DND-41 (cell line): ENCODE data around the gene BRD1.

Experiments
- ATAC-seq: fragments of 200-7000 bp; cut with Tn5 transposase; 3 replicates; pipeline ENCODE4 v1.9.1; 2021; ENCODE audit warnings: low read depth; ENCODE audit not compliant: insufficient read depth
- DNase-seq: peaks from one replicate; pipeline ENCODE4 v3.0.0-alpha.2; 2020
- H2AFZ ChIP-seq: 2 replicates; pipeline ENCODE4 v1.6.0; 2012; ENCODE audit warnings: low read depth, low read length
- H3K27ac ChIP-seq: 2 replicates; pipeline ENCODE4 v1.5.1; 2012; ENCODE audit warnings: low read length, inconsistent platforms
- H3K27me3 ChIP-seq: fragments of 200-600 bp; sonication (generic); 2 replicates; pipeline ENCODE4 v1.6.0; 2012; ENCODE audit warnings: low read length, mild to moderate bottlenecking, inconsistent platforms; ENCODE audit not compliant: insufficient read depth, poor library complexity
- H3K36me3 ChIP-seq: 2 replicates; pipeline ENCODE4 v1.5.1; 2012; ENCODE audit warnings: low read length, inconsistent platforms; ENCODE audit not compliant: insufficient read depth
- H3K4me1 ChIP-seq: 2 replicates; pipeline ENCODE4 v1.5.1; 2012; ENCODE audit warnings: mild to moderate bottlenecking, low read length; ENCODE audit not compliant: insufficient read depth
- H3K4me2 ChIP-seq: 2 replicates; pipeline ENCODE4 v1.6.0; 2012; ENCODE audit warnings: mild to moderate bottlenecking, moderate library complexity, low read length, inconsistent platforms; ENCODE audit not compliant: insufficient read depth
- H3K4me3 ChIP-seq, 2 experiments: fragments of 200-600 bp in 1 of 2; shearing (Covaris generic) in 1 of 2; 2 replicates each; pipeline ENCODE4 v1.5.1; 2012 to 2016; ENCODE audit warnings: inconsistent platforms in 2 of 2, low read length in 2 of 2, mild to moderate bottlenecking in 2 of 2, low read depth in 1 of 2, moderate library complexity in 1 of 2
- H3K79me2 ChIP-seq: 2 replicates; pipeline ENCODE4 v1.6.0; 2012; ENCODE audit warnings: low read length, inconsistent platforms; ENCODE audit not compliant: insufficient read depth
- H3K9ac ChIP-seq: 2 replicates; pipeline ENCODE4 v1.6.0; 2012; ENCODE audit warnings: low read depth, mild to moderate bottlenecking, inconsistent platforms, low read length, moderate library complexity
- H3K9me3 ChIP-seq: 2 replicates; pipeline ENCODE4 v1.5.1; 2012; ENCODE audit warnings: low read length, moderate library complexity, mild to moderate bottlenecking, inconsistent platforms; ENCODE audit not compliant: insufficient read depth, severe bottlenecking
- H4K20me1 ChIP-seq: 2 replicates; pipeline ENCODE4 v1.6.0; 2012; ENCODE audit warnings: low read length; ENCODE audit not compliant: insufficient read depth
- EZH2 ChIP-seq: IDR thresholded peaks from 3 replicates; pipeline ENCODE4 v1.6.1; 2012; ENCODE audit warnings: borderline replicate concordance, low read depth, mild to moderate bottlenecking, moderate library complexity, low read length, inconsistent platforms; ENCODE audit not compliant: severe bottlenecking
- TF ChIP-seq, protein P1 (sequence below): IDR thresholded peaks from 2 replicates; pipeline ENCODE4 v1.5.1; 2012; ENCODE audit warnings: borderline replicate concordance, low read length, moderate library complexity, mild to moderate bottlenecking; ENCODE audit not compliant: poor library complexity, severe bottlenecking; ENCODE audit errors: extremely low read depth

BRD1 gene

DNA sequence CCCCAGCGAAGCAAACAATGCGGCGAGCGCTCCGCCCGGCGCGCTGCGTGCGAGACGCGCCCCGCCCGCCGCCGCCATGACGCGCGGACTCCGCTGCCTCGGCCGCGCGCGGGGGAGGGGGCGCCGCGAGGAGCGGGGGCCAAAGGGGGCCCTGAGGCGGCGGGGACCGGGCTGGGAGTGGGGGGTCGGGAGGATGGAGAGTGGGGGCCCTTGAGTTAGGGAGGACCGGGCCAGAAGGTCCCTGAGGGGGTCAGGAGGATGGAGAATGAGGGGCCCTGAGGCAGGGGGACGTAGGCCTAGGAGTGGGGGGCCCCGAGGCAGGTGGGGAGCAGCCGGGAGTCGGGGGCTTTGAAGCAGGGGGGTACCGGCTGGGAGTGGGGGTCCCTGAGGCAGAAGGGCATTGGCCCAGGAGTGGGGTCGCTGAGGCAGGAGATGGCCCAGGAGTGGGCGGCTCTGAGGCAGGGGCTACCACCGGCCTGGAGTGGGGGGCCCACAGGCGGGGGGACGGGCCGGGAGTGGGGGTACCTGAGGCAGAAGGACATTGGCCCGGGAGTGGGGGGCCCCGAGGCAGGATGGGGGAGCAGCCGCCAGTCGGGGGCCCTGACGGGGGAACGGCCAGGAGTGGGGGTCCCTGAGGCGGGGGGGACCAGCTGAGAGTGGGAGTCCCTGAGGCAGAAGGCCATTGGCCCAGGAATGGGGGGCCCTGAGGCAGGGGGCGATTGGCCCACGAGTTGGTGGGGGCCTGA is at the start of gene BRD1:
BRD1 (minus strand) TSS at position 21 of the 746 bp plus-strand sequence. CDS start 3,556 bp downstream, outside the sequence.
- H4K20me1 ChIP-seq, result peaks cover 38% of the 10 kb centered on the region
- DNase-seq (peak; percentile 61), ATAC-seq (peak; percentile 71)
- peaks cover 26% of the 10 kb centered on the region for H3K36me3 ChIP-seq
- H2AFZ ChIP-seq, result peak within 1 kb of the TSS; percentile 88
- TF ChIP-seq EZH2, result no peak
- TF ChIP-seq, protein P1, sequence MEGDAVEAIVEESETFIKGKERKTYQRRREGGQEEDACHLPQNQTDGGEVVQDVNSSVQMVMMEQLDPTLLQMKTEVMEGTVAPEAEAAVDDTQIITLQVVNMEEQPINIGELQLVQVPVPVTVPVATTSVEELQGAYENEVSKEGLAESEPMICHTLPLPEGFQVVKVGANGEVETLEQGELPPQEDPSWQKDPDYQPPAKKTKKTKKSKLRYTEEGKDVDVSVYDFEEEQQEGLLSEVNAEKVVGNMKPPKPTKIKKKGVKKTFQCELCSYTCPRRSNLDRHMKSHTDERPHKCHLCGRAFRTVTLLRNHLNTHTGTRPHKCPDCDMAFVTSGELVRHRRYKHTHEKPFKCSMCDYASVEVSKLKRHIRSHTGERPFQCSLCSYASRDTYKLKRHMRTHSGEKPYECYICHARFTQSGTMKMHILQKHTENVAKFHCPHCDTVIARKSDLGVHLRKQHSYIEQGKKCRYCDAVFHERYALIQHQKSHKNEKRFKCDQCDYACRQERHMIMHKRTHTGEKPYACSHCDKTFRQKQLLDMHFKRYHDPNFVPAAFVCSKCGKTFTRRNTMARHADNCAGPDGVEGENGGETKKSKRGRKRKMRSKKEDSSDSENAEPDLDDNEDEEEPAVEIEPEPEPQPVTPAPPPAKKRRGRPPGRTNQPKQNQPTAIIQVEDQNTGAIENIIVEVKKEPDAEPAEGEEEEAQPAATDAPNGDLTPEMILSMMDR, result no peak
- H3K9me3 ChIP-seq, result no peaks in the 10 kb centered on the region
- H3K27ac ChIP-seq, result peak within 1 kb of the TSS; percentile 80
- peaks cover 45% of the 10 kb centered on the region for H3K79me2 ChIP-seq
- H3K9ac ChIP-seq, result peak within 1 kb of the TSS; percentile 93
- peak within 1 kb of the TSS; percentile 82 to 98 for H3K4me3 ChIP-seq
- peaks cover 41% of the 10 kb centered on the region for H3K4me1 ChIP-seq
- H3K4me2 ChIP-seq, result peak within 1 kb of the TSS; percentile 97
- H3K27me3 ChIP-seq, result no peaks in the 10 kb centered on the region

GRCh38 chr22:49873228-49873940 is 45.7 kb upstream of the BRD1 start:
- no peaks in the 10 kb centered on the region for H3K9me3 ChIP-seq
- H3K4me1 ChIP-seq, result peaks cover 14% of the 10 kb centered on the region
- peaks cover 97% of the 10 kb centered on the region for H3K79me2 ChIP-seq
- no peak overlapping the region for H2AFZ ChIP-seq
- TF ChIP-seq, protein P1, result no peak
- TF ChIP-seq EZH2, result no peak
- no peak for DNase-seq
- no peaks in the 10 kb centered on the region for H3K27me3 ChIP-seq
- H3K36me3 ChIP-seq, result peaks cover 11% of the 10 kb centered on the region
- no peak for ATAC-seq
- no peak overlapping the region for H3K9ac ChIP-seq
- H4K20me1 ChIP-seq, result peaks cover 36% of the 10 kb centered on the region; the same call in 1 of the 2 replicates
- no peak overlapping the region for H3K4me3 ChIP-seq
- H3K27ac ChIP-seq, result no peak overlapping the region
- no peak overlapping the region for H3K4me2 ChIP-seq

DNA sequence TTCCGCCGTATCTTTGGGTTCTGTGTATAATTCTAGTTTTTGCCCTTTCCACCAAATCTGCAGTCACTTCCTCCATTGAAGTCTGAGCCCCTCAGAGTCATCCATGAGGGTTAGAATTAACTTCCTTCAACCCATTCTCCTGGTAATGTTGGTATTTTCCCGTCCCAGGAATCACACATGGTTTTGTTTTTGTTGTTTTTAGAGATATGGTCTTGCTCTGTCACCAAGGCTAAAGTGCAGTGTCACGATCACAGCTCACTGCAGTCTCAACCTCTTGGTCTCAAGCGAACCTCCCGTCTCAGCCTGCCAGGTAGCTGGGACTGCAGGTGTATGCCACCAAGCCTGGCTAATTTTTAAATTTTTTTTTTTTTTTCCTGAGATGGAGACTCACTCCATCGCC is 44.7 kb upstream of the BRD1 start:
- Histone ChIP-seq H3K4me2 (no peak overlapping the region), H3K27ac (no peak overlapping the region), H3K9me3 (no peaks in the 10 kb centered on the region), H3K79me2 (peaks cover 97% of the 10 kb centered on the region), H2AFZ (no peak overlapping the region), H3K9ac (no peak overlapping the region), H4K20me1 (peaks cover 40% of the 10 kb centered on the region; the same call in 1 of the 2 replicates), H3K27me3 (no peaks in the 10 kb centered on the region), H3K4me3 (no peak overlapping the region), H3K36me3 (peaks cover 7% of the 10 kb centered on the region; the same call in 1 of the 2 replicates), H3K4me1 (peaks cover 24% of the 10 kb centered on the region)
- ATAC-seq (no peak), DNase-seq (no peak)
- TF ChIP-seq, protein P1, result no peak
- TF ChIP-seq EZH2, result no peak
